Stimulated activated effector memory CD8-positive, alpha-beta T cell treated with anti-CD3 and anti-CD28 coated beads, Interleukin-12 subunit alpha, Interleukin-12 subunit beta, amount 100 ng/mL, for 72 hours (primary cell): Measurements from ENCODE around the gene ABI1.

Source experiments
- ATAC-seq: fragments of 150-1000 bp; cut with Tn5 transposase; 2 replicates; pipeline ENCODE4 v1.10.0; 2021
- DNase-seq, 2 donors: peaks; one replicate each; pipeline ENCODE4 v3.0.0; 2021 to 2022; ENCODE audit warnings: low spot score in 2 of 2
- H3K27ac Mint-ChIP-seq: one replicate; pipeline ENCODE4 v1.8.0; 2022; ENCODE audit warnings: mild to moderate bottlenecking, mixed read lengths
- H3K36me3 Mint-ChIP-seq: one replicate; pipeline ENCODE4 v1.8.0; 2022; ENCODE audit warnings: mild to moderate bottlenecking, mixed read lengths
- H3K4me1 Mint-ChIP-seq: one replicate; pipeline ENCODE4 v1.8.0; 2022; ENCODE audit warnings: mixed read lengths
- H3K4me3 Mint-ChIP-seq: one replicate; pipeline ENCODE4 v1.8.0; 2022; ENCODE audit warnings: mild to moderate bottlenecking, mixed read lengths
- H3K9me3 Mint-ChIP-seq: one replicate; pipeline ENCODE4 v1.8.0; 2022; ENCODE audit warnings: mixed read lengths

ABI1 gene

GRCh38 chr10:26729395-26729794 lies 131.4 kb downstream of the ABI1 start:
- peaks cover 6% of the 10 kb centered on the region for H3K4me1 Mint-ChIP-seq

GRCh38 chr10:26728957-26729356 lies 131.8 kb downstream of the ABI1 start:
- DNase-seq (no peak), ATAC-seq (no peak)
- Mint-ChIP-seq H3K36me3 (peaks cover 91% of the 10 kb centered on the region), H3K27ac (no peak overlapping the region), H3K4me3 (no peak overlapping the region), H3K9me3 (no peaks in the 10 kb centered on the region), H3K4me1 (peaks cover 6% of the 10 kb centered on the region)

More at GRCh38 chr10:26729395-26729794, 131.4 kb downstream of the ABI1 start:
- Mint-ChIP-seq H3K36me3 (peaks cover 89% of the 10 kb centered on the region), H3K9me3 (no peaks in the 10 kb centered on the region), H3K27ac (no peak overlapping the region), H3K4me3 (no peak overlapping the region)
- no peak for ATAC-seq
- DNase-seq, result no peak

GRCh38 chr10:26727005-26727404 lies 133.8 kb downstream of the ABI1 start:
- DNase-seq (no peak), ATAC-seq (no peak)
- Mint-ChIP-seq H3K27ac (no peak overlapping the region), H3K9me3 (no peaks in the 10 kb centered on the region), H3K36me3 (peaks cover 88% of the 10 kb centered on the region), H3K4me1 (peaks cover 7% of the 10 kb centered on the region), H3K4me3 (no peak overlapping the region)

DNA sequence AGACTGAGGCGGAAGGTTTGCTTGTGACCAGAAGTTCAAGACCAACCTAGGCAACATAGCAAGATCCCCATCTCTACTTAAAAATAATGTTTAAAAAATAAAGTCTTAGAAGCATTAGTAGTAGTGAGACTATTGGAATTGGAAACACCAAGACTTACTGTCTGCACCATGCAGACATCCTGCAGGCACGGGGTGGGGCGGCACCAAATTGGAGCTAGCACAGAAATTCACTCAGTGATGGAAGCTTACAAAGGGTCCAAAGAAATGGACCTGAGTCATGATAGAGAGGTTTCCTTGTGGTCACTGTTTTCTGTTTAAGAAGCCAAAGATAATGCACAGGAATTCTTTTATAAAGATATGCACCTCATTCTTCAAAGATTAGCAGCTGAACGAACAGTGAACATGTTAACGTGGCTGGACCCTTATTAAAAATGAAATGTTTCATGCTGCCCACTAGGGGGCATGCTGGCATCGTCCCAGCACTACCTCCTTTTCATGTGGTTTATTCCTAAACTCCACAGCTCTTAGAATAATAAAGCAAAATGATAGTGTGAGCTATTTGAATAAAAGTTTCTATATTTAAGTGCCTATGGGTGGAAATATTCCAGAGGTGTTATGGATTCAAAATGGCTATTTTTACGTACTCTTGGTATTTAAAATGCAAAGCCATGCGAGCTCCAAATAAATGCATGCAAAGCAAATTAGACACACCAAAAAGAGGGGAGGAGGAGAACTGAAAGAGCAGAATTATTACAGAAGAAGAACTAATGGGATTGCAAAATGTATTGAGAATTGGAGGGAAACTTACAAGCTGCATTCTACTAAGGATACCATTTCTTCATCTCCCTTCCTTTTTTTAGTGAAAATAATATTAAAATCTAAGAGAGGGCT lies 134.7 kb downstream of the ABI1 start:
- ATAC-seq (peak; percentile 47), DNase-seq (no peak)
- H3K4me3 Mint-ChIP-seq, result no peak overlapping the region
- H3K27ac Mint-ChIP-seq, result peak overlapping the region; percentile 32
- H3K4me1 Mint-ChIP-seq, result peaks cover 16% of the 10 kb centered on the region
- H3K9me3 Mint-ChIP-seq, result no peaks in the 10 kb centered on the region
- H3K36me3 Mint-ChIP-seq, result peaks cover 90% of the 10 kb centered on the region

GRCh38 chr10:26723016-26723415 lies 137.7 kb downstream of the ABI1 start:
- Mint-ChIP-seq H3K27ac (peak overlapping the region; percentile 1), H3K4me1 (peaks cover 16% of the 10 kb centered on the region), H3K36me3 (peaks cover 91% of the 10 kb centered on the region), H3K4me3 (no peak overlapping the region), H3K9me3 (no peaks in the 10 kb centered on the region)
- ATAC-seq (no peak), DNase-seq (peak in 1 of 2 donors; percentile 26)

DNA sequence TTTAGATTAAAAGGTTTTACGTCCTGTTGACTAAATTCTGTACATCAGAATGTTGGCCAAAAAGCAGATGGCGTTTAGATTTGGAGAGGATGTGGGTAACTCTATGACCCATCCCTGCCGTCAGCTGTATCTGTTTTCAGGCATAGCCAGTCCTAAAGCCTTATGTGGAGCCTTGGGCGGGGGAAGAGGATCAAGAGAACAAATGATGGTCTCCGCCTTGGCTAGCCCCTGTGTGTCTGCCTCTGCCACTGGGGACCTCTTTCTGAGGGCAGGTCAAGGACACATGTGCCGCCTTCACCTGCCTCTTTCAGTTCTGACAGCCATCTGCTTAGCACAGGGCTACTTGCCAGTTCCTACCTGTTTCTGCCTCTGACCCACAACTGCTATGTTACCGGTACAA lies 139.2 kb downstream of the ABI1 start:
- ATAC-seq (peak; percentile 99), DNase-seq (peak; percentile 26 to 75)
- Mint-ChIP-seq H3K4me1 (peaks cover 16% of the 10 kb centered on the region), H3K9me3 (no peaks in the 10 kb centered on the region), H3K27ac (peak overlapping the region; percentile 95), H3K36me3 (peaks cover 91% of the 10 kb centered on the region), H3K4me3 (peak overlapping the region; percentile 59)

GRCh38 chr10:26717476-26717875 lies 143.3 kb downstream of the ABI1 start:
- H3K4me1 Mint-ChIP-seq, result peaks cover 10% of the 10 kb centered on the region
- peaks cover 91% of the 10 kb centered on the region for H3K36me3 Mint-ChIP-seq
- H3K4me3 Mint-ChIP-seq, result no peak overlapping the region
- DNase-seq (no peak), ATAC-seq (no peak)
- H3K9me3 Mint-ChIP-seq, result no peaks in the 10 kb centered on the region
- no peak overlapping the region for H3K27ac Mint-ChIP-seq

DNA sequence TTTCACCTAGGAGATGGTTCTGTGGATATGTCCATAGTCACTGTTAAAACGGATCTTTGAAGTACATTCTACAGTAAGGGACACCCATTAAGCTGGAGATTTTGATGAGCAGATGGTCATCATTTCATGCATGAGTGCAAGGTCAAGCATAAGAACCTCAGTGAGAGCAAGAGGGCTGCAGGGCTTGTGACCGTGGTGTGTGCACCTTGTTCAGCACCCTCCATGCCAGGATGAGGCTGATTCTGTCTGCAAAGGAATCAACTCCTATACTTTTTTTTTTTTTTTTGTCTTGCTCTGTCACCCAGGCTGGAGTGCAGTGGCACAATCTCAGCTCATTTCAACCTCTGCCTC lies 145.6 kb downstream of the ABI1 start:
- peaks cover 94% of the 10 kb centered on the region for H3K36me3 Mint-ChIP-seq
- H3K4me3 Mint-ChIP-seq, result no peak overlapping the region
- no peak overlapping the region for H3K27ac Mint-ChIP-seq
- DNase-seq (peak in 1 of 2 donors; percentile 3), ATAC-seq (no peak)
- no peaks in the 10 kb centered on the region for H3K4me1 Mint-ChIP-seq
- H3K9me3 Mint-ChIP-seq, result no peaks in the 10 kb centered on the region

GRCh38 chr10:26714415-26715136 lies 146.2 kb downstream of the ABI1 start:
- DNase-seq, result peak in 1 of 2 donors; percentile 12
- peaks cover 94% of the 10 kb centered on the region for H3K36me3 Mint-ChIP-seq
- H3K4me3 Mint-ChIP-seq, result no peak overlapping the region
- peak overlapping the region; percentile 52 for H3K27ac Mint-ChIP-seq
- no peak for ATAC-seq
- H3K4me1 Mint-ChIP-seq, result no peaks in the 10 kb centered on the region
- no peaks in the 10 kb centered on the region for H3K9me3 Mint-ChIP-seq

- Mint-ChIP-seq H3K36me3 (peaks cover 91% of the 10 kb centered on the region), H3K4me1 (peaks cover 2% of the 10 kb centered on the region), H3K27ac (no peak overlapping the region), H3K4me3 (no peak overlapping the region), H3K9me3 (no peaks in the 10 kb centered on the region)
- ATAC-seq (no peak), DNase-seq (no peak)
These were observed 149.4 kb downstream of the ABI1 start for GRCh38 chr10:26711324-26711723.

- Mint-ChIP-seq H3K4me1 (peaks cover 9% of the 10 kb centered on the region), H3K9me3 (no peaks in the 10 kb centered on the region), H3K27ac (no peak overlapping the region), H3K36me3 (peaks cover 93% of the 10 kb centered on the region), H3K4me3 (no peak overlapping the region)
- ATAC-seq (no peak), DNase-seq (no peak)
These were observed 153.8 kb downstream of the ABI1 start for GRCh38 chr10:26706936-26707335.

DNA sequence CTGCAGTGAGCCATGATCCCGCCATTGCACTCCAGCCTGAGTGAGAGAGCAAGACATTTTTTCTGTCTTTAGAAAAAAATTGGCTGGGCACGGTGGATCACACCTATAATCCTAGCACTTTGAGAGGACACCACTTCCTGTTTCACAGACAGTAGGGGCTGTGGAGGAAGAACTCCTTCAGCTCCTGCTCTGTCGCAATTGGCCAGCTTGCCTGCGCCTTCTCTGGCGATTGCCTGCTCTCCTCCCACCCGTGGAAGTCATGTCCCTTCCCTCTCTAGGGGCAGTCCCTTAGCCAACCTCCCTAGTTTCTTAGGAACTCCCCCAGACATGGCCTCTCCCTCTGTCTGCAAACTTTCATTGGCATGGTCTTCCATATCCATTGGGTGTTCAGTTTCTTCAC lies 154.6 kb downstream of the ABI1 start:
- no peak for DNase-seq
- Mint-ChIP-seq H3K4me1 (peaks cover 9% of the 10 kb centered on the region), H3K27ac (peak overlapping the region; percentile 41), H3K36me3 (peaks cover 86% of the 10 kb centered on the region), H3K4me3 (no peak overlapping the region), H3K9me3 (no peaks in the 10 kb centered on the region)
- ATAC-seq, result no peak

- H3K9me3 Mint-ChIP-seq, result no peaks in the 10 kb centered on the region
- H3K4me3 Mint-ChIP-seq, result no peak overlapping the region
- peaks cover 78% of the 10 kb centered on the region for H3K36me3 Mint-ChIP-seq
- no peak overlapping the region for H3K27ac Mint-ChIP-seq
- DNase-seq (no peak), ATAC-seq (no peak)
- peaks cover 19% of the 10 kb centered on the region for H3K4me1 Mint-ChIP-seq
These were observed 156.8 kb downstream of the ABI1 start for GRCh38 chr10:26703974-26704373.

DNA sequence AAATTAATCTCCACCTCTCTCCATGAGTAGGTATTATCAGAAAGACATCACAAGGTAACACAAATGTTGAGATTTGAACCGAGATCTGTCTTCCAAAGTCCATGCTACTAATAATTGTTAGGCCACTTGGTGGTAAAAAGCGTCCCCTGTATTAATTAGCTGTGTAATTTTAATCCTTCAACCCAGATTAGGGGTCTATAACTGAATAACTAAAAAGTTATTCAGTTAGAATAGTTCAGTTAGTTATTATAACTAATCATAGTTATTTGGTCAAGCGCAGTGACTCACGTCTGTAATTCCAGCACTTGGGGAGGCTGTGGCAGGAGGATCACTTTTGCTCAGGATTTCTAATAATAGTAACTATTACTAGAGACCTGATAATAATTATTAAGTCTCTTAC lies 157.7 kb downstream of the ABI1 start:
- Mint-ChIP-seq H3K36me3 (peaks cover 72% of the 10 kb centered on the region), H3K9me3 (no peaks in the 10 kb centered on the region), H3K27ac (no peak overlapping the region), H3K4me3 (no peak overlapping the region), H3K4me1 (peaks cover 28% of the 10 kb centered on the region)
- no peak for DNase-seq
- no peak for ATAC-seq

- peak overlapping the region; percentile 3 for H3K27ac Mint-ChIP-seq
- H3K4me3 Mint-ChIP-seq, result no peak overlapping the region
- H3K4me1 Mint-ChIP-seq, result peaks cover 32% of the 10 kb centered on the region
- ATAC-seq (no peak), DNase-seq (no peak)
- no peaks in the 10 kb centered on the region for H3K9me3 Mint-ChIP-seq
- H3K36me3 Mint-ChIP-seq, result peaks cover 66% of the 10 kb centered on the region
These were observed 159.7 kb downstream of the ABI1 start for GRCh38 chr10:26700884-26701630.
